ENCODE results near the gene TNFSF10.
"Not testable (repeated sequence)": the region's sequence is repeated elsewhere in the genome, so short reads cannot be mapped to it uniquely, and the experiment has no call there.

TNFSF10 gene

DNA sequence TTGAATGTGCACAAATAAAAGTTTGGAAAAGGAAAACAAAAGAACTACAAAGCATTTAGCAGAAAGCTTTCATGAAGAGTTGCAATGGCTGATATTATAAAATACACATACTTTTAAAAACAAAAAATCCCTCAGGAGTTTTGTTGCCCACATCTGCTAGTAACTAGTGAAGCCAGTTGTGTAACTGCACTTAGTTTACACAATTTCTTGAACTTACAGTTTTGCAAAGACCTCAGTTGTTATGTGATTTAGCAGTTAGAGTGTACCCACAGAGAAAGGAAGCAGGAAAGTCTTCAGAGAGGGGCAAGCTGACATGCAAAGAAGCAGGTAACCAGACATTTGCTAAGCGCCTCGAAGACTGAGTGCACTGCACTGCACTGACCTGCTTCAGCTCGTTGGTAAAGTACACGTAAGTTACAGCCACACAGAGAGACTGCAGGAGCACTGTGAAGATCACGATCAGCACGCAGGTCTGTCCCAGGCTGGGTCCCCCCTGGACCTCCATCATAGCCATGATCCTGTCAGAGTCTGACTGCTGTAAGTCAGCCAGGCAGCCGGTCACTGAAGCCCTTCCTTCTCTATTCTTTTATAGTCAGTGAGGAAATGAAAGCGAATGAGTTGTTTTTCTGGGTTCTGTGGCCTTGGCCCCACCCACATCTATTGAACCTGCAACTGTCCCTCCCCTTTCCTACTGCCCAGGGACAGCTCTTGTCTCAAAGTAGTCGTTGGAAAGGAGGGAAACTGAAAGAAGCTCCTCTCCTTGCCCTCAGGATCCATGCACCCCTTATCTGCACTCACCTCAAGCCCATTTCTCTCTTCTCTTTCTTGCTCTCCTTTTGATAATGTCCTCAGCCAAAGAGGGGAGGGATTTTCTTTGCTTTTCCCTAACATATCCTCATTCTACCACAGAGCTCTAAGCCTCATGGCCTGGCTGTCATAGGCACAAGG lies at the start of gene TNFSF10:
TSS of gene TNFSF10 (minus strand) at position 560 of the 948 bp plus-strand sequence. CDS start at position 514, 46 bp downstream.
- DNase-seq = peak; percentile 77

DNA sequence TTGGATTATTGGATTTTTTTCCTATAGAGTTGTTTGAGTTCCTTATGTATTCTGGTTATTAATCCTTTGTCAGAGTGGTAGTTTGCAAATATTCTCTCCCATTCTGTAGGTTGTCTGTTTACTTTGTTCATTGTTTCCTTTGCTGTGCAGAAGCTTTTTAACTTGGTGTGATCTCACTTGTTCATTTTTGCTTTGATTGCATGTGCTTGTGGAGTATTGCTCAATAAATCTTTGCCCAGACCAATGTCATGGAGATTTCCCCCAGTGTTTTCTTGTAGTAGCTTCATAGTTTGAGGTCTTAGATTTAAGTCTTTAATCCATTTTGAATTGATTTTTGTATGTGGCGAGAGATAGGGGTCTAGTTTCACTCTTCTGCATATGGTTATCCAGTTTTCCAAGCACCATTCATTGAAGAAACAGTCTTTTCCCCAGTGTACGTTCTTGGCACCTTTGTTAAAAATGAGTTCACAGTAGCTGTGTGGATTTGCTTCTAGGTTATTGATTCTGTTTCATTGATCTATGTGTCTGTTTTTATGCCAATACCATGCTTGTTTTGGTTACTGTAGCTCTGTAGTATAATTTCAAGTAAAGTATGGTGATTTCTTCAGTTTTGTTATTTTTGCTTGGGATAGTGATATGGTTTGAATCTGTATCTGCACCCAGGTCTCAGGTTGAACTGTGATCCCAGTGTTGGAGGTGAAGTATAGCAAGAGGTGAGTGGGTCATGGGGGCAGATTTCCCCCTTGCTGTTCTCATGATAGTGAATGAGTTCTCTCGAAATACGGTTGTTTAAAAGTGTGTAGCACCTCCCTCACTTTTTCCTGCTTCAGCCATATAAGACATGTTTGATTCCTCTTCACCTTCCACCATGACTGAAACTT lies 46.1 kb upstream of the TNFSF10 start:
- no peak for DNase-seq

DNA sequence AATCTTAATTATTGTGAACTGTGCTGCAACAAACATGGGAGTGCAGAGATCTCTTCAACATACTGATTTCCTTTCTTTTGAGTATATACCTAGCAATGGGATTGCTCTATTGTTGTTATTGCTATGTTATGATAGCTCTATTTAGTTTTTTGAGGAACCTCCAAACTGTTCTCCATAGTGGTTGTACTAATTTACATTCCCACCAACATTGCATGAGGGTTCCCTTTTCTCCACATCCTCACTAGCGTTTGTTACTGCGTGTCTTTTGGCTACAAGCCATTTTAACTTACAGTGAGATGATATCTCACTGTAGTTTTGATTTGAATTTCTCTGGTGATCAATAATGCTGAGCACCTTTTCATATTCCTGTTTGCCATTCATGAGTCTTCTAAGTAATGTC lies 45.5 kb upstream of the TNFSF10 start:
- DNase-seq = no peak

DNA sequence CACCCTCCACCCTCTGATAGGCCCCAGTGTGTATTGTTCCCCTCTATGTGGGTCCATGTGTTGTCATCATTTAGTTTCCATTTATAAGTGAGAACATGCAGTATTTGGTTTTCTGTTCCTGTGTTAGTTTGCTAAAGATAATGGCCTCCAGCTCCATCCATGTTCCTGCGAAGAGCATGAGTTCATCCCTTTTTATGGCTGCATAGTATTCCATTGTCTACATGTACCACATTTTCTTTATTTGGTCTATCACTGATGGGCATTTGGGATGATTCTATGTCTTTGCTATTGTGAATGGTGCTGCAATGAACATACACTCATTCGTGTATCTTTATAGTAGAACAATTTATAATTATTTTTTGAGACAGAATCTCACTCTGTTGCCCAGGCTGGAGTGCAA lies 43.6 kb upstream of the TNFSF10 start:
- not testable (repeated sequence) for DNase-seq

DNA sequence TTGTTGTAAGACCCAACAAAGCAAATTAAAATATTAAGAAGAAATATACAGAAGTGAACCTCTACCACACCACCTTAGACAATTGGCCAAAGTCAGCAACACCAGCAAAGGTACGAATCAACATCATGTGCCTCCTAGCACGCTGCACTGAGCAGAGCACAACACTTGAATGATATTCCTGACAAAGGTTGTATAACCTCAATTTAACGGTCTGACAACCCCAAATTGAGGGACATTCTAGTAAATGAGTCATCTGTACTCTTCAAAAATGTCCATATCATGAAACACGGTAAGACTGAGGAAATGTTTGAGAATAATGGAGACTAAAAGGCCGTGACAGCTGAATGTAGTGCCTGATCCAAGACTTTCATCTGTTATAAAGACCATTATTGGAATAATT lies 41.3 kb upstream of the TNFSF10 start:
- DNase-seq = no peak

DNA sequence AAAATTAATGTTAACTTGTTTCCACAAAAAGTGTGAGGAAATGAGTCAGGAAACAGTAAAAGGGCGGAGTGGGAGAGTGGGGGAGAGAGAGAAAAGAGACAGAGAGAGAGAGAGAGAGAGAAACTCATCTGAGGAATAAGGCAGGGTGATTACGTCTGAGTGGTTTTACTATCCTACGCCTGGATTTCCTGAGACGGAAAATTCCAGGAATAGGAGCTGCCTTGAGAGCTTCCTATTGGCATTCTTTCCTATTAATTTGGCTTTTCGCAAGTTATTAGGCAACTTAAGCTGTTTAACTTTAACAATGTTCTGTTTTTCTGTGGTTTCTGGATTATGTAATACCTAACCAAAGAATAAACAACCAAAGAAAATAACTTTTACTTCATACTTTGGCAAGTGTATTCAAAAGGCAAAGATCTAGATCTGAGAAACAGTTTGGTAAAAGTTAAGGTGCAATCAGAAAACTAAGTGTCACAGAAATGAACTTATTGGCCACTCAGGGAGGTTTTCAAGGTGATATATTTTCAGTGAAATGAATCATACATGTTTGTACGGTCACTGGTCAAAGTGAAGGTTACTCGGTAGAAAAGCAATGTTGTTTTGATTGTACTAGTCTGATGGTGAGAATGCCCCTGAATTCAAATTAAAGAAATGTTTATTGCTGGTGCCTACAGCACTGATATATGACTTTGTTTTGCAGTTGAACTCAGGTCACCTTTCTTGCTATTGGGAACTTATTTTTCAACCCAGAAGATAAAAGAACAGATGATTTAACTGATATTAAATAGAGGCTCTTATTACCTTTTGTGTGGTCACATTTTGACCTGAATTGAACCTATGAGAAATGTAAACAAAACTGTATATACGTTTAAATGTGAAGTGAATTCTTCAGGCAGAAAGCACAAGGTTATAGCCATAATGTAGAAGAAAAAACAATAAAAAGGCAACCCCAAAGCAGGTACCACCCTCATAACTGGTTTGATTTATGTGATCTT lies 39.9 kb upstream of the TNFSF10 start:
- DNase-seq = peak; percentile 68

DNA sequence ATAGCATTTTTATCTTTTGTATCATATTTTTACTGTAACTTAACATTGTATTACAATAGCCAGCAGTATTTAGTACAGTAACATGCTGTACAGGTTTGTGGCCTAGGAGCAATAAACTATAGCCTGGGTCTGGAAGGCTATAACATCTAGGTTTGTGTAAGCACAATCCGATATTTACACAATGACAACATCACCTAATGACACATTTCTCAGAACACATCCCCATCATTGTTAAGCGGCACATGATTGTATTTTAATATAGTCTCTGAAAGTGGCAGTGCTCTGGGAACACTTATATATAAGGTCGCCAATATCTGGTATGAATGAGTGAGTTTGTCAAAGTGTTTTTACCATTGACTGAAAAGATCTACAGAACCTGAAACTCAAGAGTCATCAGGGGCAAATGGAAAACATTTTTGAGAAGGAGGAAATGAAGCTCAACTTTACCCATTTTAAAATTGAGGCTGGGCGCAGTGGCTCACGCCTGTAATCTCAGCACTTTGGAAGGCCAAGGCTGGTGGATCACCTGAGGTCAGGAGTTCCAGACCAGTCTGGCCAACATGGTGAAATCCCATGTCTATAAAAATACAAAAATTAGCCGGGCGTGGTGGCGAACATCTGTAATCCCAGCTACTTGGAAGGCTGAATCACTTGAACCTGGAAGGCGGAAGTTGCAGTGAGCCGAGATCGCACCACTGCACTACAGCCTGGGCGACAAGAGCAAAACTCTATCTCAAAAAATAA lies 38.8 kb upstream of the TNFSF10 start:
- no peak for DNase-seq

DNA sequence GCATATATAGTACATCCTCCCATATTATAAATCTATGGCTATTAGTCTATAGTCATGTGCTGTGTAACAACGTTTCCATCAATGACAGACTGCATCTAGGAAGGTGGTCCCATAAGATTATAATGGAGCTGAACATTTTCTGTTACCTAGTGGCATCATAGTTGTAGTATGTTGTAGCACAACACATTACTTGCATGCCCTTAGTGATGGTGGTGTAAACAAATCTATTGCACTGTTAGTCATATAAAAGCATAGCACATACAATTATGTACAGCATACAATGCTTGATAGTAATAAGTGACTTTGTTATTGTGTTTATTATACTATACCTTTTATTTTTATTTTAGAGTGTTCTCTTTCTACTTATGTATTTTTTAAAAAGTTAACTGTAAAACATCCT lies 37.4 kb upstream of the TNFSF10 start:
- DNase-seq = no peak

DNA sequence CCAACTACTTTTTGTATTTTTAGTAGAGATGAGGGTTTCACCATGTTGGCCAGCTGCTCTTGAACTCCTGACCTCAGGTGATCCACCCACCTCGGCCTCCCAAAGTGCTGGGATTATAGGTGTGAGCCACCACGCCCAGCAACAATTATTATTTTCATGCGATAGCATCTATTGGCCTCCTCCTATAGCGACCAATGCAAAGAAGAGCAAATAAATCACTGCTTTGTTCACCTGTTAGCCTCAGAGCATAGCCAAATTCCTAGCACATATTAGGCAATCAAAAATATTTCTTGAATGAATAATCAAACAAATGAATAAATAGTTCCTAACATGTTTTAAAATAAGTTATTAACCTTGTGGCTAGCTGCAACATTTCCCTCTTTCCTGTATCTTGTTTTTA lies 36.8 kb upstream of the TNFSF10 start:
- no peak for DNase-seq

DNA sequence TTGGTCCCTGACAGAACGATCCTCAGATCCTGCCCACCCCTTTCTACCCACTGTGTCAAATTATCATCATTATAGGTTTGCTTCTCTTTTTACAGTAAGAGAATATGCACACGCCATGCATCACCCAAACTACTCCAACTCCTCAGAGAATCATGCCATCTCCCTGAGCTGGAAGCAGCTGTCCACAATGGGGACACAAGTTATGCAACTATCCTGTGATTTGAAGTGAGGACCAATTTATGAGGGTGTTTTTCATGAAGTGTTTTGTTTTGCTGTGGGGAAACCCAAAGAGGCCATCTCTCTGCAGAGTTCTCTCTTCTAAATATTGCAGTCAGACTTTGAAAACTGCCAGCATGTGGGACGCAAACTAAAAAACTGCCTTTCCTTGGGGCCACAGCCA lies 35.8 kb upstream of the TNFSF10 start:
- peak; percentile 48 for DNase-seq

DNA sequence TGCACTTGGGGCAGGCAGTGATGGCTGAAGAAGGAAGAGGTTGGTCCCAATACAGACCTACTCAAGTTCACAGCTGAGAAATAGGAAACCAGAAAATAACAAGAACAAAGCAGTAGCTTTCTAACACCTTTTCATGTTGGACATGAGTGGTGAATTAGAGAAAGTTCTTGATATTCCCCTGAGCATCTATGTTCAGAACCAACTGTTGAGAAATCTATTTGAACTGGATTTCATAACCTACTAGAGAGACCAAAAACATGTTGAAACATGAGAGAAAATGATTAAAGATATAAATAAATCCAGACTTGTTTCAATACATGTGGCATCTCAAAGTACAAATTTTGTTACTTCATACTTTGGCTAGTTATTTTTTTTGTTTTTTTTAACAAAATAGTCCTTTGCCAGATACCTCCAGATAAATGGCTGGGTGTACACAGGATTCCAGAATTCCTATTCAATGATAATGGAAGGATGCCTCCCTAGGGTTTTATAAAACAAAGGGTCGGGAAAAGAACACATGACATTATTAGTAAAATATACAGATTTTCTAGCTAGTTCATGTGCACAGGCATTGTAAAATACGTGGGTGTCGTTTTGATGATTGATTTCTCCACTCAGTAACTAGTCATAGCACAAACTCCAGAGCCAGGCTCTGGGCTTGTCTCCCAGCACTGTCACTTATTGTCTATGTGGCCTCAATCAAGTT lies 34.4 kb upstream of the TNFSF10 start:
- no peak for DNase-seq

DNA sequence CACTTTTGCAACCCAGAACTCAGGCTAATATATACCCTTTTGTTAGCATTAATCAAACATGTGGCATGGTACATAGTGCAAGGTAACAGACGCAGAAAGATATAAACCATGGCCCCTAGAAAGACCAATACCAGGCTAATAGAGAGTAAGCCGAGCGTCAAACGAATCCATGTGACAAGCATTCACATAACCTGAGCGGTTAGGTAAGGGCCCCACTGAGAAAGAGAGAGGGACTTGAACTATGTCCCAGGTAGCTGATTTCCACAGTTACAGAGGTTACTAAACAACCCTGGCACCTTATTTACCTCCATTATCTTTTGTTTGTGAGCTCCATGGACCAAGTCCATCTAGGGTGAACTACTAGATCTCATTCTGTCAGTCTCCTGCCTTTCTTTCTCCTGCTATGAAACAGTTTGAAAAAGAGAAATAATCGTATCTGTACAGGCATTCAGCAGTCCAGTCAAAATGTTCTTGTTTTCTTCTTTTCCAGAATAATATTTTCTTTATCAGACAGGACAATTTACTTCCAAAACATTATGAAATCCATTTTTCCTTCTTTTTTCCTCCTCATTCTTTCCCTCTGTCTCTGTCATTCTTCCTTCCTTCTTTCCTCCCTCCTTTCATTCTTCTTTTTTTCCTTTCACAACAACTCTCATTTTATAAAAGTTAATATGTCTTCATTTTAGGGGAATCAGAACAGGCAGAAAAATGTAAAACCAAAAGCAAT lies 30.5 kb upstream of the TNFSF10 start:
- DNase-seq = no peak

DNA sequence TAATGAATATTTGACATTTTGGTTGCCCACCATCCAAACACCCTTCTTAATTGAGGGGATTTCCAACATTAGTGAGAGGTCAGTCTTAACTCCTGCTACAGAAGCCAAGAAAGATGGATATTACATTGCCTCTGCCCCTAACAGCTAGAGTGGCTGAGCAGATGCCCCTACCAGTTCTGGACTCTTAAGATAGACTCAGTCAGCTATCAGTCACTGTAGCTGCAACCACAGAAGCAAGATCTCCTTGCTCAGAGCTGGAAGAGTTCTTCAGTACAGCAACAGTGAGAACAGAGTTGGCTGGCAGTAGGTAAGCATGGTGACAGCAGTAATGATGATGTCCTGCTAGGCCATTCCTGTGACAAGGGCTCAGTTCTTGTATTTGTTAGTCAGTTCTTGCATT lies 29.4 kb upstream of the TNFSF10 start:
- no peak for DNase-seq

DNA sequence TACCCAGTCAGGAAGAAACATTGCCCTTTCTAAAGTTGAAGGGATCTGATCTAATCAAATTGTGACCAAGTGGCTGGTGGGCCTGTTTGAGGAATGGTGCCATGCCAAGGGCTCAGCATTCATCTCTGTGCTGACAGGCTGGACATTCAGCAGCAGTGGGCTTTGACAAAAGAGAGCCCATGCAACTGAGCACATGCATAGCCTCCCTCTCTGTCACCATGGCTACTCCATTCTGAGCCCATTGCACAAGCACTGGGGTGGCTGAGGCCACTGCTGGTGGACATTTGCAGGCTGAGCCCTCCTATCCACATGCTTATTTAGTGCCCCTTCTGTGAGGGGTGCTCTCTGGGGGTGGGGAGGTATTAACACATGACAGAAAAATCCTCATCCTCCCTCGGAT lies 28.6 kb upstream of the TNFSF10 start:
- no peak for DNase-seq

DNA sequence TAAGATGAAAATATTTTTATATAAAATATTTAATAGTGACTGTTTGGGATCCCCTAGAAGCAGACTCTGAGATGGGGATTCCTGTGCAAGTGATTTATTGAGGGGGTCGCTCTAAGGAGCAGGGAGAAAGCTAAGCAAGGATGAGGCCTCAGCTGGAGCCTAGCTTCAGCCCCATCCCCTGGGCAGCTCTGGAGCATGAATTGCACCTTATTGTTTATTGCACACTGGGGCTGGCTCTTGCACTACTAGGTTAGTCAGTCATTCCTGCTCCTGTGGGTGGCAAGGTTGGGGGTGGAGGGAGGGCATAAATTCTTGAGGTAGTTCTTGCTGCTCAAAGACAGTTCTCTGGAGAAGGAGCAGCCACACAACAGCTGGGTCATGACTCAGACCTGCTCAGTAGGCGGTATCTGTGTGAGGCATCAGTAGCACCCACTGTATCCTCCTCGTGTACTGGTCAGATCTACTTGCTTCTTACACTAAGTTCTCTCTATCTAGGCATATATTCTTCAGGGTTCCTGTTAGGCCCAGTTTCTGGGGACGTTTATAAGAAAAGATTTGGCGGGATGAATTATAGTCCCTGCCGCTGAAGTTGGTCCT lies 27.2 kb upstream of the TNFSF10 start:
- DNase-seq = no peak

DNA sequence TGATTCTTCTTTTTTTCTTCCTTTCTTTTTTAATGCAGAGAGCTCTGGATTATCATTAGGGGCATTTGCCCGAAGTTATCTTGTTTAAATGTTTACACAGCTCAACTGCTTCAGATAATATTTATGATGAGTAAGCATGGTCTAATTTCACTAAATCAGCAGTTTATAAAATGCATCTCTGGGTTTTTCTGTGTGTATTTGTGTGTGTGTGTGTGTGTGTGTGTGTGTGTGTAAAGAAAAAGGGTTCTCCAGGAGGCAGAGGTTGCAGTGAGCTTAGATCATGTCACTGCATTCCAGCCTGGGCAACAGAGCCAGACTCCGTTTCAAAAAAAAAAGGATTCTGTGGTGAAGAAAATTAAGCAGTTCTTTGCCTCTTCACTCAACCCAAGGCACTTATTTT lies 25.9 kb upstream of the TNFSF10 start:
- DNase-seq = no peak

DNA sequence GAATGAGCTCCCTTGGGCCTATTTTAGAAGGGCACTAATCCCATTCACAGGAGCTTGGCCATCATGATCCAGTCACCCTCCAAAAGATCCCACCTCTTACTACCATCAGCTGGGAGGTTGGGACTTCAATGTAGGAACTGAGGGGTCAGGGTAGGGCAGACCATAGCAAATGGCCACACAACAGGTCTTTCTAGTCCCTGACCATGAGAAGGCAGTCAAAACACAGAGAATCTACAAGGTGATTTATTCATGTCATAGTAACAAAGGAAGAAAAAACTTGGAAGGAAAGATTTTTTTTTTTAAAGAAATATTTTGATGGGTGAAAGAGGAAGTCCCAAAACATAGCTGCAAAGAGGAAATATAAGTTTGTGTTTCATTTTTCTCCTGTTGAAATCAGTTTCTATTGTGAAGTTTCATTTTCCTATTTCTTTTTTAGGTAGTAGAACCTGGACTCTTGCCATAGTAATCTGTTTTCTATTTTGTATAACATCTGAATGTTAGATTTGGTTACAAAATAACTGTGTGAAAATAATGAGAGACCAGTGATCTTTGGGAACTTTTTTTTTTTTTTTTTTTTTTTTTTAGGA lies 23.5 kb upstream of the TNFSF10 start:
- DNase-seq = no peak

DNA sequence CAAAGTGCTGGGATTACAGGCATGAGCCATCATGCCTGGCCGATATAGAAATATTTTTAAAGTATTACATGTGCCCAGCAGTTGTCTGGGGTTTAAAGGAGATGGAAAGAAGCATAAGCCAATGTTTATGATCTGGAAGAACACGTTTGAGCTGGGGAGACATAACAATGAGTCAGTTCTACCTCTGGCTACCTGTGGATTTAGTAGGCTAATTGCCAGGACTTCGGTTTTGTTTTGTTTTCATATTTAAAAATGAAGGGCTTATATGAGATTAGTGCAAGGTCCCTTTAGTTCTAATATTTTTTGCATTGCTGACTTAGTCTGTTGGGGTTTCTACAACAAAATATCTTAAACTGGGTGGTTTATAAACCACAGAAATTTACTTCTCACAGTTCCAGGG lies 22.9 kb upstream of the TNFSF10 start:
- DNase-seq = no peak

DNA sequence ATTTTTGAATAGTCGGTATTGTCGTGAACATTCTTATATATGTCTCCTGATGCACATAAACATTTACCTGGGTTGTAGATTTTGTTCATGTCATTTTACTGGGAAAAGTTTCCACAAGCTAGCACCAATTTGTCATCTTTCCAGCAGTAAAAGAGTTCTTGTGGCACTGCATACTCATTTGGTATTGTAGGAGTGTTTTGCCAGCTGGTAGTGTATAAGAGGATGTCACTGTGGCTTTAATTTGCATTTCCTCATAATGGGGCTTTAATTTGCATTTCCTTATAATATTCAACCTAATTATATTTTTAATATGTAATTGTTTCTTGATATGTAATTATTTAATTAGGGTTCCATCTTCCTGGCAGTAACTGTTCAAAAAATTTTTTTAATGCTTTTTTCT lies 21.2 kb upstream of the TNFSF10 start:
- DNase-seq = no peak

DNA sequence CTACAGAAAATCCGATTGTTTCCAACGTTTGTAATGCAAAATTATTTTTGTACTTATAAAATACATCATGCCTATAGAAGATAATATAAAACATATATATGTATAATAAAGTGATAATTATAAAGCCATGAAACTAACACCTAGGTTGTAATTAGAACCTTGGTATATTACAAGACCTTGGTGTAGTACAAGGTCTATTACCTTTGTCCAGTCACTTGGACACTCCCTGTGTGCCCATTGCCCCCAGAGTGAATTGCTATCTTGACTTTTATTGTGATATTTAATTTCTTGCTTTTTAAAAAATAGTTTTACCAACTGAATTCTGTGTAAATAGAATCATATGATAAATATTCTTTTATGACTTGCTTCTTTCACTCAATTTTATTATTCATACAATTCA lies 20.7 kb upstream of the TNFSF10 start:
- DNase-seq = no peak
